Adipocyte (in vitro differentiated cells): ENCODE results near the gene C11orf54.

Source experiments
- DNase-seq: peaks from one replicate; pipeline ENCODE4 v3.0.0-alpha.2; 2015; ENCODE audit warnings: low read depth
- H3K27me3 ChIP-seq: replicated peaks from 2 replicates; pipeline ENCODE4 v1.7.0; 2013; ENCODE audit warnings: mild to moderate bottlenecking, low read length, moderate library complexity; ENCODE audit not compliant: control insufficient read depth, insufficient read depth
- H3K36me3 ChIP-seq: 2 replicates; pipeline ENCODE4 v1.7.0; 2013; ENCODE audit warnings: low read length, mild to moderate bottlenecking, moderate library complexity; ENCODE audit not compliant: control insufficient read depth, insufficient read depth, severe bottlenecking
- H3K4me1 ChIP-seq: 2 replicates; pipeline ENCODE4 v1.7.0; 2013; ENCODE audit warnings: mild to moderate bottlenecking, low read length, moderate library complexity; ENCODE audit not compliant: control insufficient read depth, insufficient read depth
- H3K4me3 ChIP-seq: 2 replicates; pipeline ENCODE4 v1.7.0; 2013; ENCODE audit warnings: mild to moderate bottlenecking, low read length, moderate library complexity
- H3K9ac ChIP-seq: 2 replicates; pipeline ENCODE4 v1.7.0; 2013; ENCODE audit warnings: mild to moderate bottlenecking, low read length, moderate library complexity
- H3K9me3 ChIP-seq: 2 replicates; pipeline ENCODE4 v1.7.0; 2013; ENCODE audit warnings: mild to moderate bottlenecking, low read length, moderate library complexity; ENCODE audit not compliant: control insufficient read depth

C11orf54 gene

DNA sequence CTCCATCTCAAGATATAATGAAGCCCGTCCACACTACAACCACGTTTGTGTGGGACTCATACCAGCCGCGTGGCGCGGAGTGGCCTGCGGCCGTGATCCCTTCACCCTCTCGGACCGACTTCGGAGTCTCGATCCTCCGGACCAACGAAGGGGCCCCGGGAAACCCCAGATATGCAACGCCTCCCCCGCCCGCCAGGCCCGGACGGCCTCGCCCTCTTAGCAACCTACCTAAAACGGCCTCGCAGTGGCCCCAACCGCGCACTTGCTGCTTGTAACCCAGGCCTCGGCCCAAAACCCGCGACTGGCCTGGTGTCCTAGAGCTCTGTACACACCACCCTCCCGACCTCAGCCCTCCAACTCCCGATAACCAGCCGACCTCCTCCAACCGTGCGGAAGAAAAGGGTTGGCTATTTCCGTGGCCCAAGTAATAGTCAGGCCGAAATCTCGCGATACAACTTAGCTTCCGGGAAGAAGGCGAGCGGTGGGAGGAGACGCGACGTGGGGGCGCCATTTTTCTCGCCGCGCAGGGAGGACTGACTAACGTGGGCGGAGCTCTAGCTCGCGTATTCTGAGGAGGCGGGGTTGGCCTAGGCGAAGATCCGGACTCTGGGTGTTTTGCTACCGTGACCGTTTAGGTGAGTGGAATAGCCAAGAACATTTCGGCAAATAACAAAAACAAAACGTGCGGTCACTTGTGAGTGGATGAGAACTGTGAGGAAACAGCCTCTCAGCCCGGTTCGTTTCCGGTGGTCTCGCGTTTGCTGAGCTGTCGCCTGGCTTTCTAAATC is at the start of gene C11orf54, which contains the start of gene TAF1D:
TSS of gene C11orf54 (plus strand) at position 579 of the 788 bp plus-strand sequence. CDS start 5,722 bp downstream, outside the sequence.
TSS of gene TAF1D (minus strand) at position 402 of the 788 bp plus-strand sequence. CDS start 2,191 bp downstream, outside the sequence.
- peaks cover 42% of the 10 kb centered on the region for H3K36me3 ChIP-seq
- H3K9ac ChIP-seq: peak within 1 kb of the TSS; percentile 100
- no peaks in the 10 kb centered on the region for H3K9me3 ChIP-seq
- H3K4me3 ChIP-seq: peak within 1 kb of the TSS; percentile 98
- H3K4me1 ChIP-seq: peaks cover 34% of the 10 kb centered on the region
- peak; percentile 100 for DNase-seq
- H3K27me3 ChIP-seq: no peaks in the 10 kb centered on the region

DNA sequence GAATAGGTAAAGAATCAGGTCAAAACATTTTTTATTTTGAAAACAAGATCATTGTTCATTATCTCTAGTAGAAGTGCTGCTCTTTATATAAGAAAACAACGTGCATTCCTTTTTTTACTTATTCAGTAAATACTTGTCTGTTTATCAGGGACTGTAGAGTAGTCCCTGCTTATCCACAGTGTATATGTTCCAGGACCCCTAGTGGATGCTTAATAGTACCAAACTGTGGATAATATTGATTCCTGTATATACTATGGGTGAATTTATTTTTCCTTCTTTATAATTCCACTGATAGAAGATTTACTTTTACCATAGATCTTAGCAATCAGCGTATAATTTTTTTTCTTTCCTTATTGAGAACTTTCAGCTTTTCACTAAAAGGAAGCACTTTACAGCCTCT is 47.4 kb upstream of the C11orf54 start:
- peaks cover 69% of the 10 kb centered on the region for H3K36me3 ChIP-seq
- H3K9ac ChIP-seq: no peak overlapping the region
- no peak overlapping the region for H3K4me3 ChIP-seq
- H3K27me3 ChIP-seq: no peaks in the 10 kb centered on the region
- no peak for DNase-seq
- H3K9me3 ChIP-seq: no peaks in the 10 kb centered on the region
- H3K4me1 ChIP-seq: peaks cover 7% of the 10 kb centered on the region

DNA sequence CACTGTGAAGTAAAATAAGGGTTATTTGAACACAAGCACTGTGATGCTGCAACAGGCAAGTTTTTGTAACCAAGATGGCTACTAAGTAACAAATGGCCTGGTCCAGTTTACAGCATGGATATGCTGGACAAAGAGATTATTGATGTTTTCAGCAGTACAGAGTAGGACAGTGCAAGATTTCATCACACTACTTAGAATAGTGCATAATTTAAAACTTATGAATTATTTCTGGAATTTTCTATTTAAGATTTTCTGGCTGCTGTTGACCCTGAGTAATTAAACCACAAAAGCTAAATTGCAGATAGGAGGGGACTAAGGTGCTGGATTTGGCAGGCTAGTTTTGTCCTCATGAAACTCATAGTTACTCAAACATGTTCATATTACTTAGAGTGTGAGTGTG is 46.9 kb upstream of the C11orf54 start:
- no peak for DNase-seq
- no peak overlapping the region for H3K4me3 ChIP-seq

DNA sequence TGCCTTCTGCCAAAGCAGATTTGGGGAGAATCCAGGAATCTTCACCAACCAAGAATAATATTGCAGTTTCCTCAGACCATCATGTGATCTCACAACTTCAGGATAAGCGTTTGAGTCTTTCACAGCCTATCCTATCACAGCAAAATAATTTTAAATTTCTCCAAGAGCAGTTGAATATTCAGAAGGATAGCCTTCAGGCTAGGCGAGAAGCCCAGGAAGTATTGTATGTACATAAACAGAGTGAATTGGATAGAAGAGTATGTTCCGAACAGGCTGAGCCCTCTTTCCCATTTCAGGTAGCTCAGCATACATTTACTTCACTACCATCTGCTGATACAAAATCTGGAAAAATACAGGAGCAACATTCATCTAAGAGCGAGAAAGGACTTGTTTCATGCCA is 43.9 kb upstream of the C11orf54 start:
- Histone ChIP-seq H3K27me3 (no peaks in the 10 kb centered on the region), H3K4me3 (no peak overlapping the region), H3K9me3 (no peaks in the 10 kb centered on the region), H3K4me1 (peaks cover 7% of the 10 kb centered on the region), H3K9ac (no peak overlapping the region), H3K36me3 (peaks cover 63% of the 10 kb centered on the region)
- DNase-seq: no peak

More for the DNA sequence above, 46.9 kb upstream of the C11orf54 start:
- peaks cover 7% of the 10 kb centered on the region for H3K4me1 ChIP-seq
- peaks cover 69% of the 10 kb centered on the region for H3K36me3 ChIP-seq
- H3K9ac ChIP-seq: no peak overlapping the region
- H3K9me3 ChIP-seq: no peaks in the 10 kb centered on the region
- no peaks in the 10 kb centered on the region for H3K27me3 ChIP-seq

DNA sequence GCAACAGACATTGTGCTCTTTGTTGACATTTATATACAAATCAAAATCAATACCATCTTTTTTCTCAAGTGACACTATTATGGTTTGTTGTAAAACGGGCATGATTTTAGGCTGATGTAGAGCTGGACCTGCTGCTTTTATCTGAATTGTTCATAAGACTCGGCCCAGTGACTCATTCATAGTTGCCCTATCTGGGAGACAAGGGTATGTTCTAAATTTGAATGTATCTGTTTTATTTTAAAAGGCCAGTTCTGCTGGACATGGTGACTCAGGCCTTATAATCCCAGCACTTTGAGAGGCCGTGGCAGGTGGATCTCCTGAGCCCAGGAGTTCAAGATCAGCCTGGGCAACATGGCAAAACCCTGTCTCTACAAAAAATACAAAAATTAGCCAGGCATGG is 40.6 kb upstream of the C11orf54 start:
- DNase-seq: peak; percentile 38
- Histone ChIP-seq H3K4me3 (no peak overlapping the region), H3K4me1 (no peaks in the 10 kb centered on the region), H3K9me3 (no peaks in the 10 kb centered on the region), H3K9ac (no peak overlapping the region), H3K27me3 (no peaks in the 10 kb centered on the region), H3K36me3 (peaks cover 76% of the 10 kb centered on the region)

GRCh38 chr11:93704237-93704636 is 37.2 kb upstream of the C11orf54 start:
- H3K27me3 ChIP-seq: no peaks in the 10 kb centered on the region
- H3K9me3 ChIP-seq: peaks cover 8% of the 10 kb centered on the region
- peaks cover 76% of the 10 kb centered on the region for H3K36me3 ChIP-seq
- no peak for DNase-seq
- no peaks in the 10 kb centered on the region for H3K4me1 ChIP-seq
- no peak overlapping the region for H3K9ac ChIP-seq
- H3K4me3 ChIP-seq: no peak overlapping the region

DNA sequence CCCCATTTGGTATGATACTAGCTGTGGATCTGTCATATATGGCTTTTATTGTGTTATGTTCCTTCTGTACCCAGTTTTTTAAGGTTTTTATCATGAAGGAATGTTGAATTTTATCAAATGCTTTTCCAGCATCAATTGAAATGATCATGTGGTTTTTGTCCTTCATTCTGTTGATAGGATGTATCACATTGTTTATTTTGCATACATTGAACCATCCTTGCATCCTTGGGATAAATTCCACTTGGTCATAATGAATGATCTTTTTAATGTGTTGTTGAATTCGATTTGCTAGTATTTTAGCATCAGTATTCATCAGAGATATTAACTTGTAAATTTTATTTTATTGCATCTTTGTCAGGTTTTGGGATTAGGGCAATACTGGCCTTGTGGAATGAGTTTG is 31.2 kb upstream of the C11orf54 start:
- Histone ChIP-seq H3K36me3 (peaks cover 63% of the 10 kb centered on the region), H3K9ac (no peak overlapping the region)

GRCh38 chr11:93712678-93713077 is 28.8 kb upstream of the C11orf54 start:
- no peak overlapping the region for H3K9ac ChIP-seq
- peaks cover 58% of the 10 kb centered on the region for H3K36me3 ChIP-seq
- H3K4me3 ChIP-seq: no peak overlapping the region
- no peaks in the 10 kb centered on the region for H3K4me1 ChIP-seq
- no peaks in the 10 kb centered on the region for H3K27me3 ChIP-seq
- no peak for DNase-seq
- peaks cover 30% of the 10 kb centered on the region for H3K9me3 ChIP-seq

More for the DNA sequence above, 31.2 kb upstream of the C11orf54 start:
- no peaks in the 10 kb centered on the region for H3K4me1 ChIP-seq
- no peaks in the 10 kb centered on the region for H3K27me3 ChIP-seq
- H3K9me3 ChIP-seq: peaks cover 30% of the 10 kb centered on the region
- H3K4me3 ChIP-seq: no peak overlapping the region
- no peak for DNase-seq

GRCh38 chr11:93715797-93716396 is 25.6 kb upstream of the C11orf54 start:
- H3K27me3 ChIP-seq: no peaks in the 10 kb centered on the region
- H3K4me1 ChIP-seq: no peaks in the 10 kb centered on the region
- H3K9ac ChIP-seq: no peak overlapping the region
- H3K9me3 ChIP-seq: peaks cover 6% of the 10 kb centered on the region
- peaks cover 39% of the 10 kb centered on the region for H3K36me3 ChIP-seq
- no peak overlapping the region for H3K4me3 ChIP-seq
- DNase-seq: no peak

DNA sequence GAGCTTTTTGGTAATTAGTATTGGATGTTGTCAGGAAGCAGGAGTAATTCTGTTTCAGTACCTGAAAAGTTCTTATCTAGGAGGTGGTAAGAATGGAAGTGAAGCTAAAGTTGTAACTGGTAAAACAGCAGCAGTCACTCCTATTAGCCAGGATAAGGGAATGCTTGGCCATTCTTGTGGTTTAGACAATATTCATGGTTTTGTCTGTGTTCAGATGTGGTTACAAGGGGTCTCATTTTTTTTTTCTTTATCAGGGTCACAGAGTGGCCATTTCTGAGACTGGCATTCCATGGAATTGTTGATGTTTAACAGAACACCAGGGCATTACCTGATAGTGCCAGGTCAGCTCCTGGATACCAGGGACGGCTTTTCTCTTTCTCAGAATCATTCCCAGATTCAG is 24.0 kb upstream of the C11orf54 start:
- DNase-seq: no peak
- Histone ChIP-seq H3K4me1 (no peaks in the 10 kb centered on the region), H3K36me3 (peaks cover 43% of the 10 kb centered on the region), H3K4me3 (no peak overlapping the region), H3K9me3 (no peaks in the 10 kb centered on the region), H3K27me3 (no peaks in the 10 kb centered on the region), H3K9ac (no peak overlapping the region)

- no peak overlapping the region for H3K9ac ChIP-seq
- no peaks in the 10 kb centered on the region for H3K4me1 ChIP-seq
- DNase-seq: no peak
- peaks cover 47% of the 10 kb centered on the region for H3K36me3 ChIP-seq
- no peaks in the 10 kb centered on the region for H3K9me3 ChIP-seq
- H3K27me3 ChIP-seq: no peaks in the 10 kb centered on the region
- H3K4me3 ChIP-seq: no peak overlapping the region
Observed at GRCh38 chr11:93718057-93718563, 23.4 kb upstream of the C11orf54 start.
